Neural cell (in vitro differentiated cells): Measurements from ENCODE around the gene NFIX.

Experiments
- CTCF ChIP-seq: fragments of 450-650 bp; IDR thresholded peaks from 2 replicates; pipeline ENCODE4 v1.5.1; 2014; ENCODE audit warnings: antibody characterized with exemption, mild to moderate bottlenecking, moderate library complexity; ENCODE audit not compliant: poor library complexity, severe bottlenecking
- EP300 ChIP-seq: fragments of 450-650 bp; conservative IDR thresholded peaks from 2 replicates; pipeline ENCODE4 v1.6.1; 2014; ENCODE audit warnings: antibody characterized with exemption, mild to moderate bottlenecking, moderate library complexity; ENCODE audit not compliant: poor library complexity, severe bottlenecking
- EZH2 ChIP-seq: fragments of 200-600, 300-800 bp; shearing (Covaris generic), sonication (generic); IDR thresholded peaks from 2 replicates; pipeline ENCODE4 v1.6.1; 2014; ENCODE audit warnings: antibody characterized with exemption, low read length, borderline replicate concordance, mild to moderate bottlenecking; ENCODE audit not compliant: insufficient read depth, poor library complexity, severe bottlenecking
- MXI1 ChIP-seq: fragments of 450-650 bp; conservative IDR thresholded peaks from 2 replicates; pipeline ENCODE4 v1.6.1; 2014; ENCODE audit warnings: antibody characterized with exemption, mild to moderate bottlenecking; ENCODE audit not compliant: poor library complexity, severe bottlenecking
- POLR2AphosphoS5 ChIP-seq: IDR thresholded peaks from 2 replicates; pipeline ENCODE4 v1.6.1; 2012
- REST ChIP-seq: IDR thresholded peaks from 2 replicates; pipeline ENCODE4 v1.6.1; 2012; ENCODE audit warnings: borderline replicate concordance
- SMC3 ChIP-seq: fragments of 450-650 bp; conservative IDR thresholded peaks from 2 replicates; pipeline ENCODE4 v1.6.1; 2014; ENCODE audit warnings: antibody characterized with exemption, mild to moderate bottlenecking, moderate library complexity; ENCODE audit not compliant: poor library complexity

GRCh38 chr19:13018035-13018914, 23.0 kb downstream of the NFIX start:
- TF ChIP-seq MXI1 (no peak), CTCF (no peak), POLR2AphosphoS5 (no peak), EP300 (no peak), EZH2 (no peak), REST (no peak), SMC3 (no peak)
